GM23338 (cell line): ENCODE results near the gene PALLD.

Experiments used
- CREB1 ChIP-seq: fragments of 250-450 bp; sonication (Bioruptor Pico); IDR thresholded peaks from 2 replicates; pipeline ENCODE4 v1.5.0; 2020; ENCODE audit warnings: low read depth, mild to moderate bottlenecking, moderate library complexity
- CTCF ChIP-seq, 2 experiments: fragments of 200-600 bp in 1 of 2; sonication (generic) in 1 of 2; conservative IDR thresholded peaks; 2 replicates each; pipeline versions ENCODE4 v1.5.1 to v1.6.1; 2016 to 2017; ENCODE audit warnings: antibody characterized with exemption in 2 of 2, low read depth in 2 of 2, mild to moderate bottlenecking in 2 of 2, moderate library complexity in 1 of 2
- EZH2 ChIP-seq: fragments of 200-600 bp; sonication (generic); IDR thresholded peaks from one replicate; pipeline ENCODE4 v1.8.0; 2017; ENCODE audit warnings: antibody characterized with exemption, mild to moderate bottlenecking, low read depth; ENCODE audit not compliant: unreplicated experiment
- EZH2phosphoT487 ChIP-seq: fragments of 200-600 bp; sonication (generic); IDR thresholded peaks from one replicate; pipeline ENCODE4 v1.8.1; 2018; ENCODE audit warnings: antibody characterized with exemption; ENCODE audit not compliant: unreplicated experiment
- JUNB ChIP-seq: IDR thresholded peaks from one replicate; pipeline ENCODE4 v1.6.1; 2016; ENCODE audit warnings: antibody characterized with exemption; ENCODE audit not compliant: unreplicated experiment
- POLR2AphosphoS5 ChIP-seq: IDR thresholded peaks from 2 replicates; pipeline ENCODE4 v1.6.1; 2016; ENCODE audit warnings: antibody characterized with exemption, low read depth
- REST ChIP-seq: IDR thresholded peaks from one replicate; pipeline ENCODE4 v1.6.1; 2018; ENCODE audit warnings: antibody characterized with exemption; ENCODE audit not compliant: unreplicated experiment
- STAT1 ChIP-seq: IDR thresholded peaks from one replicate; pipeline ENCODE4 v1.6.1; 2016; ENCODE audit warnings: antibody characterized with exemption; ENCODE audit not compliant: unreplicated experiment
- ZNF114 ChIP-seq: fragments of 250-450 bp; sonication (Bioruptor Pico); IDR thresholded peaks from 2 replicates; pipeline ENCODE4 v1.5.0; 2020; ENCODE audit warnings: mild to moderate bottlenecking, moderate library complexity
- ZNF331 ChIP-seq: fragments of 250-450 bp; sonication (Bioruptor Pico); IDR thresholded peaks from 2 replicates; pipeline ENCODE4 v1.5.0; 2020; ENCODE audit warnings: low read depth, mild to moderate bottlenecking, moderate library complexity
- TF ChIP-seq, protein P1 (sequence below): fragments of 250-450 bp; sonication (Bioruptor Pico); IDR thresholded peaks from 2 replicates; pipeline ENCODE4 v1.5.0; 2020; ENCODE audit warnings: mild to moderate bottlenecking, moderate library complexity
- TF ChIP-seq, protein P2 (sequence below): IDR thresholded peaks from 2 replicates; pipeline ENCODE4 v1.6.1; 2016; ENCODE audit warnings: antibody characterized with exemption

- TF ChIP-seq CTCF (conservative IDR thresholded peaks at IDR 0.05; ENCODE audit: low read depth in 2 of 2) (no peak), REST (no peak), CREB1 (CRISPR knock-in tag) (no peak), POLR2AphosphoS5 (no peak), JUNB (no peak), ZNF331 (no peak), STAT1 (no peak), EZH2 (no peak), EZH2phosphoT487 (no peak), ZNF114 (CRISPR knock-in tag) (no peak)
- TF ChIP-seq, protein P1, sequence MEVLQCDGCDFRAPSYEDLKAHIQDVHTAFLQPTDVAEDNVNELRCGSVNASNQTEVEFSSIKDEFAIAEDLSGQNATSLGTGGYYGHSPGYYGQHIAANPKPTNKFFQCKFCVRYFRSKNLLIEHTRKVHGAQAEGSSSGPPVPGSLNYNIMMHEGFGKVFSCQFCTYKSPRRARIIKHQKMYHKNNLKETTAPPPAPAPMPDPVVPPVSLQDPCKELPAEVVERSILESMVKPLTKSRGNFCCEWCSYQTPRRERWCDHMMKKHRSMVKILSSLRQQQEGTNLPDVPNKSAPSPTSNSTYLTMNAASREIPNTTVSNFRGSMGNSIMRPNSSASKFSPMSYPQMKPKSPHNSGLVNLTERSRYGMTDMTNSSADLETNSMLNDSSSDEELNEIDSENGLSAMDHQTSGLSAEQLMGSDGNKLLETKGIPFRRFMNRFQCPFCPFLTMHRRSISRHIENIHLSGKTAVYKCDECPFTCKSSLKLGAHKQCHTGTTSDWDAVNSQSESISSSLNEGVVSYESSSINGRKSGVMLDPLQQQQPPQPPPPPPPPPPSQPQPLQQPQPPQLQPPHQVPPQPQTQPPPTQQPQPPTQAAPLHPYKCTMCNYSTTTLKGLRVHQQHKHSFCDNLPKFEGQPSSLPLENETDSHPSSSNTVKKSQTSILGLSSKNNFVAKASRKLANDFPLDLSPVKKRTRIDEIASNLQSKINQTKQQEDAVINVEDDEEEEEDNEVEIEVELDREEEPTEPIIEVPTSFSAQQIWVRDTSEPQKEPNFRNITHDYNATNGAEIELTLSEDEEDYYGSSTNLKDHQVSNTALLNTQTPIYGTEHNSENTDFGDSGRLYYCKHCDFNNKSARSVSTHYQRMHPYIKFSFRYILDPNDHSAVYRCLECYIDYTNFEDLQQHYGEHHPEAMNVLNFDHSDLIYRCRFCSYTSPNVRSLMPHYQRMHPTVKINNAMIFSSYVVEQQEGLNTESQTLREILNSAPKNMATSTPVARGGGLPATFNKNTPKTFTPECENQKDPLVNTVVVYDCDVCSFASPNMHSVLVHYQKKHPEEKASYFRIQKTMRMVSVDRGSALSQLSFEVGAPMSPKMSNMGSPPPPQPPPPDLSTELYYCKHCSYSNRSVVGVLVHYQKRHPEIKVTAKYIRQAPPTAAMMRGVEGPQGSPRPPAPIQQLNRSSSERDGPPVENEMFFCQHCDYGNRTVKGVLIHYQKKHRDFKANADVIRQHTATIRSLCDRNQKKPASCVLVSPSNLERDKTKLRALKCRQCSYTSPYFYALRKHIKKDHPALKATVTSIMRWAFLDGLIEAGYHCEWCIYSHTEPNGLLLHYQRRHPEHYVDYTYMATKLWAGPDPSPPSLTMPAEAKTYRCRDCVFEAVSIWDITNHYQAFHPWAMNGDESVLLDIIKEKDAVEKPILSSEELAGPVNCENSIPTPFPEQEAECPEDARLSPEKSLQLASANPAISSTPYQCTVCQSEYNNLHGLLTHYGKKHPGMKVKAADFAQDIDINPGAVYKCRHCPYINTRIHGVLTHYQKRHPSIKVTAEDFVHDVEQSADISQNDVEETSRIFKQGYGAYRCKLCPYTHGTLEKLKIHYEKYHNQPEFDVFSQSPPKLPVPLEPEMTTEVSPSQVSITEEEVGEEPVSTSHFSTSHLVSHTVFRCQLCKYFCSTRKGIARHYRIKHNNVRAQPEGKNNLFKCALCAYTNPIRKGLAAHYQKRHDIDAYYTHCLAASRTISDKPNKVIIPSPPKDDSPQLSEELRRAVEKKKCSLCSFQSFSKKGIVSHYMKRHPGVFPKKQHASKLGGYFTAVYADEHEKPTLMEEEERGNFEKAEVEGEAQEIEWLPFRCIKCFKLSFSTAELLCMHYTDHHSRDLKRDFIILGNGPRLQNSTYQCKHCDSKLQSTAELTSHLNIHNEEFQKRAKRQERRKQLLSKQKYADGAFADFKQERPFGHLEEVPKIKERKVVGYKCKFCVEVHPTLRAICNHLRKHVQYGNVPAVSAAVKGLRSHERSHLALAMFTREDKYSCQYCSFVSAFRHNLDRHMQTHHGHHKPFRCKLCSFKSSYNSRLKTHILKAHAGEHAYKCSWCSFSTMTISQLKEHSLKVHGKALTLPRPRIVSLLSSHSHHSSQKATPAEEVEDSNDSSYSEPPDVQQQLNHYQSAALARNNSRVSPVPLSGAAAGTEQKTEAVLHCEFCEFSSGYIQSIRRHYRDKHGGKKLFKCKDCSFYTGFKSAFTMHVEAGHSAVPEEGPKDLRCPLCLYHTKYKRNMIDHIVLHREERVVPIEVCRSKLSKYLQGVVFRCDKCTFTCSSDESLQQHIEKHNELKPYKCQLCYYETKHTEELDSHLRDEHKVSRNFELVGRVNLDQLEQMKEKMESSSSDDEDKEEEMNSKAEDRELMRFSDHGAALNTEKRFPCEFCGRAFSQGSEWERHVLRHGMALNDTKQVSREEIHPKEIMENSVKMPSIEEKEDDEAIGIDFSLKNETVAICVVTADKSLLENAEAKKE (CRISPR knock-in tag) = no peak
- TF ChIP-seq, protein P2, sequence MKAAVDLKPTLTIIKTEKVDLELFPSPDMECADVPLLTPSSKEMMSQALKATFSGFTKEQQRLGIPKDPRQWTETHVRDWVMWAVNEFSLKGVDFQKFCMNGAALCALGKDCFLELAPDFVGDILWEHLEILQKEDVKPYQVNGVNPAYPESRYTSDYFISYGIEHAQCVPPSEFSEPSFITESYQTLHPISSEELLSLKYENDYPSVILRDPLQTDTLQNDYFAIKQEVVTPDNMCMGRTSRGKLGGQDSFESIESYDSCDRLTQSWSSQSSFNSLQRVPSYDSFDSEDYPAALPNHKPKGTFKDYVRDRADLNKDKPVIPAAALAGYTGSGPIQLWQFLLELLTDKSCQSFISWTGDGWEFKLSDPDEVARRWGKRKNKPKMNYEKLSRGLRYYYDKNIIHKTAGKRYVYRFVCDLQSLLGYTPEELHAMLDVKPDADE = no peak
Measured at GRCh38 chr4:168639914-168640313, 143.1 kb downstream of the PALLD start.
